Esophagus muscularis mucosa (tissue), 4 donors: ENCODE results near the gene POLR3C. TPM values are rescaled to one million over a fixed set of nuclear protein-coding genes. Genes with fewer than 3 reads are reported as not detected.
"Not testable (repeated sequence)": the region's sequence is repeated elsewhere in the genome, so short reads cannot be mapped to it uniquely, and the experiment has no call there.

Source experiments
- DNase-seq: peaks from one replicate; pipeline ENCODE4 v3.0.0-alpha.2; 2017; ENCODE audit errors: extremely low spot score
- H3K27ac ChIP-seq, 4 donors: fragments of 200-600 bp; sonication (generic); replicated peaks in 1 of 4; 1 replicate in 3 of 4; 2 replicates in 1 of 4; pipeline ENCODE4 v1.5.1; 2016 to 2019; ENCODE audit warnings: mild to moderate bottlenecking in 1 of 4
- H3K27me3 ChIP-seq, 4 donors: fragments of 200-600 bp; sonication (generic); one replicate each; pipeline versions ENCODE4 v1.5.1 to v1.6.0; 2016 to 2019
- H3K36me3 ChIP-seq, 4 donors: fragments of 200-600 bp; sonication (generic); one replicate each; pipeline ENCODE4 v1.5.1; 2016 to 2019
- H3K4me1 ChIP-seq, 4 donors: fragments of 200-600 bp; sonication (generic); one replicate each; pipeline ENCODE4 v1.5.1; 2016 to 2019
- H3K4me3 ChIP-seq, 4 donors: fragments of 200-600 bp; sonication (generic); 1 replicate in 2 of 4; 2 replicates in 2 of 4; pipeline ENCODE4 v1.5.1; 2016 to 2019; ENCODE audit warnings: mild to moderate bottlenecking in 4 of 4, moderate library complexity in 1 of 4
- H3K9me3 ChIP-seq, 4 donors: fragments of 200-600 bp; sonication (generic); 1 replicate in 3 of 4; 2 replicates in 1 of 4; pipeline ENCODE4 v1.5.1; 2016 to 2019
- CTCF ChIP-seq, 3 experiments: fragments of 200-600 bp in 2 of 3; fragments of 450-650 bp in 1 of 3; sonication (generic) in 2 of 3; IDR thresholded peaks; one replicate each; pipeline ENCODE4 v1.5.1; 2017 to 2019; ENCODE audit warnings: antibody characterized with exemption in 3 of 3, mild to moderate bottlenecking in 2 of 3, moderate library complexity in 1 of 3
- EP300 ChIP-seq: sonication (generic); formaldehyde crosslinking; IDR thresholded peaks from one replicate; pipeline ENCODE4 v1.6.1; 2017; ENCODE audit warnings: antibody characterized with exemption
- POLR2A ChIP-seq: fragments of 450-650 bp; IDR thresholded peaks from one replicate; pipeline ENCODE4 v1.6.1; 2017; ENCODE audit warnings: antibody characterized with exemption, moderate library complexity, mild to moderate bottlenecking, low read depth
- POLR2AphosphoS5 ChIP-seq, 2 donors: sonication (generic); formaldehyde crosslinking; IDR thresholded peaks; one replicate each; pipeline ENCODE4 v1.6.1; 2017; ENCODE audit warnings: antibody characterized with exemption in 2 of 2
- WGBS: methylation state at CpG from one replicate; pipeline ENCODE4 v1.1.5; 2018; 5-methylcytosine and 5-hydroxymethylcytosine counted together
- intact Hi-C: fragments of 100-400 bp; cut with DNase I; formaldehyde crosslinking; loops from one replicate; pipeline ENCODE4 v1.15.1; 2023
- total RNA-seq, 4 donors: library from RNA; depleted of rRNA; stranded (reverse); fragments of >200 nt; gene quantifications; one replicate each; pipeline versions ENCODE4 v1.1.0 to v1.2.1, GENCODE V29; 2016

POLR3C gene
- total RNA-seq, 4 donors from 2014 or later, result 22.3 to 34.1 (median 27.8) TPM

DNA sequence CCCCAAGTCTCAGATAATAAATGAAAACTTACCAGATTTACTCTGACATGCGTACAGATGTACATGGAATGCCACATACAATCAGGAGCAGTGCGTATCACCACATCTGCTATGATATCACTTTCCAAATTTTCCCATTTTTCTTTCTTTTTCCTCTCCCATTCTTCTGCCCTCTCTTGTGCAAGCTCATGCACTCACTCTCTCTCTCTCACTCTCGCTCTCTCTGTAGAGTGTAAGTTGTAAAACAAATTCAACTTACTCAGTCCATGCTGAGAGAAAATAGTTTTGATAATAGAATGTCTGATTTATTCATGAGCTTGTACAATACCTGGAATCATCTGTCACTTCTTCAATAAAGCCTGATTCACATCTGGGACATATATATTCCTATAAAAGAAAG, 35.4 kb upstream of the POLR3C start:
- H3K27me3 ChIP-seq, result no peaks in the 10 kb centered on the region
- 96% methylated on average over 3 of the region's 3 CpGs for WGBS
- intact Hi-C loops, result loop anchor here (5.0 kb wide), 1 partner anchor 39 kb away; no protein-coding TSS in a partner anchor
- no peak for TF ChIP-seq EP300
- TF ChIP-seq POLR2AphosphoS5 (IDR thresholded peaks at IDR 0.05), result no peak
- no peak for TF ChIP-seq CTCF (IDR thresholded peaks at IDR 0.05)
- no peak for TF ChIP-seq POLR2A
- no peaks in the 10 kb centered on the region for H3K9me3 ChIP-seq
- H3K36me3 ChIP-seq, result peaks cover 0 to 25% (median 8%) of the 10 kb centered on the region in 4 donors
- no peak overlapping the region for H3K4me3 ChIP-seq
- H3K4me1 ChIP-seq, result peaks cover 6 to 17% (median 14%) of the 10 kb centered on the region in 4 donors
- no peak overlapping the region for H3K27ac ChIP-seq
- no peak for DNase-seq

DNA sequence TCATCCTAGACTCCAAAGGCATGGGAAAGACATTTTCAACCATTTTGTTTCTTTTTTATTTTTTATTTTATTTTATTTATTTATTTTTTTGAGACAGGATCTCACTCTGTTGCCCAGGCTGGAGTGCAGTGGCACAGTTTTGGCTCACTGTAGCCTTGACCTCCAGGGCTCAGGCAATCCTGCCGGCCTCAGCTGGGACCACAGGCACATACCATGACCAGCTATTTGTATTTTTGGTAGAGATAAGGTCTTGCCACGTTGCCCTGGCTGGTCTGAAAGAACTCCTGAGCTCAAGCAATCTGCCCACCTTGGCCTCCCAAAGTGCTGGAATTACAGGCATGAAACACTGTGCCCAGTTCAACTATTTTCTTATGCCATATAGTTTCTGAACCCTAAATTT, 32.1 kb upstream of the POLR3C start:
- intact Hi-C loops, H3K27ac ChIP-seq, H3K4me3 ChIP-seq, DNase-seq, H3K27me3 ChIP-seq, H3K4me1 ChIP-seq, H3K9me3 ChIP-seq: not testable (repeated sequence)
- peaks cover 0 to 33% (median 11%) of the 10 kb centered on the region in 4 donors for H3K36me3 ChIP-seq
- WGBS, result 75% methylated on average over 2 of the region's 2 CpGs

GRCh38 chr1:145792484-145792883, 31.5 kb upstream of the POLR3C start:
- intact Hi-C loops, result no loop called here
- Histone ChIP-seq H3K36me3 (peaks cover 0 to 33% (median 11%) of the 10 kb centered on the region in 4 donors), H3K4me1 (no peaks in the 10 kb centered on the region), H3K27ac (no peak overlapping the region), H3K4me3 (no peak overlapping the region), H3K9me3 (no peaks in the 10 kb centered on the region), H3K27me3 (no peaks in the 10 kb centered on the region)
- 94% methylated on average over 1 of the region's 1 CpG for WGBS
- DNase-seq, result no peak
- TF ChIP-seq CTCF (IDR thresholded peaks at IDR 0.05), result no peak
- TF ChIP-seq POLR2AphosphoS5 (IDR thresholded peaks at IDR 0.05), result no peak
- TF ChIP-seq EP300, result no peak
- no peak for TF ChIP-seq POLR2A

DNA sequence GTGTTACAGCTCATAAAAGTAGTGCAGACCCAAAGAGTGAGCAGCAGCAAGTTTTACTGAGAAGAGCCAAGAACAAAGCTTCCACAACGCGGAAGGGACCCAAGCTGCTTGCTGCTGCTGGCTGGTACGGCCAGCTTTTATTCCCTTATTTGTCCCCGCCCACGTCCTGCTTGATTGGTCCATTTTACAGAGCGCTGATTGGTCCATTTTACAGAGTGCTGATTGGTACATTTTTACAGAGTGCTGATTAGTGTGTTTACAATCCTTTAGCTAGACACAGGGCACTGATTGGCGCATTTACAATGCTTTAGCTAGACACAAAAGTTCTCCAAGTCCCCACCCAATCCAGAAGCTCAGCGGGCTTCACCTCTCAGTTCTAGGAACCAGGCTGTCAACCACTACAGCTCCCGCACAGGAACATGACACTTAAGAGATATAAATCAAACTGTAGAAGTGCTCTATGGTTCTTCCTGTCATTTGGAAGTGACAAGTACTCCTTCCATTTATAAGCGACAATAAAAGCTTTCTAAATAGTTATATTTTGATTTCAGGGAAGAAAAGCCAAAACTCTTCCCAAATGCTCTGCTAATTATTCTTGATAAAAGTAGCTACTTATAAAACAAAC, 28.6 kb upstream of the POLR3C start:
- 95% methylated on average over 10 of the region's 10 CpGs for WGBS
- Histone ChIP-seq H3K27ac (no peak overlapping the region), H3K9me3 (no peaks in the 10 kb centered on the region), H3K4me1 (peaks cover 0 to 3% (median under 1%) of the 10 kb centered on the region in 4 donors), H3K27me3 (no peaks in the 10 kb centered on the region), H3K4me3 (no peak overlapping the region), H3K36me3 (peaks cover 0 to 20% (median 6%) of the 10 kb centered on the region in 4 donors)
- no peak for DNase-seq
- intact Hi-C loops, result no loop called here
- no peak for TF ChIP-seq EP300
- no peak for TF ChIP-seq POLR2AphosphoS5 (IDR thresholded peaks at IDR 0.05)
- no peak for TF ChIP-seq POLR2A
- no peak for TF ChIP-seq CTCF (IDR thresholded peaks at IDR 0.05)

- TF ChIP-seq POLR2AphosphoS5 (IDR thresholded peaks at IDR 0.05), result no peak
- intact Hi-C loops, result no loop called here
Observed at GRCh38 chr1:145796753-145797152, 27.2 kb upstream of the POLR3C start.

GRCh38 chr1:145799806-145800205, 24.2 kb upstream of the POLR3C start:
- H3K27me3 ChIP-seq, result no peaks in the 10 kb centered on the region
- 92% methylated on average over 2 of the region's 2 CpGs for WGBS
- TF ChIP-seq POLR2AphosphoS5 (IDR thresholded peaks at IDR 0.05) (no peak), EP300 (no peak), CTCF (IDR thresholded peaks at IDR 0.05) (no peak), POLR2A (no peak)
- no peaks in the 10 kb centered on the region for H3K9me3 ChIP-seq
- no peak overlapping the region for H3K27ac ChIP-seq
- peaks cover 0 to 4% (median 2%) of the 10 kb centered on the region in 4 donors for H3K36me3 ChIP-seq
- H3K4me3 ChIP-seq, result no peak overlapping the region
- DNase-seq, result no peak
- intact Hi-C loops, result no loop called here
- peaks cover 22 to 45% (median 34%) of the 10 kb centered on the region in 4 donors for H3K4me1 ChIP-seq

More at GRCh38 chr1:145796753-145797152, 27.2 kb upstream of the POLR3C start:
- Histone ChIP-seq H3K4me1 (peaks cover 0 to 14% (median 9%) of the 10 kb centered on the region in 4 donors), H3K36me3 (peaks cover 0 to 20% (median 6%) of the 10 kb centered on the region in 4 donors), H3K9me3 (no peaks in the 10 kb centered on the region), H3K4me3 (no peak overlapping the region), H3K27me3 (no peaks in the 10 kb centered on the region), H3K27ac (no peak overlapping the region)
- no peak for DNase-seq
- 4% methylated on average over 1 of the region's 1 CpG for WGBS
